H1 (cell line): Measurements from ENCODE around the gene ORC3. TPM values are rescaled to one million over a fixed set of nuclear protein-coding genes. Genes with fewer than 3 reads are reported as not detected.

Experiments used
- CTCF ChIA-PET: fragments of 300-600 bp; sonication (Branson Sonifier 250); formaldehyde crosslinking; loops from one replicate; lab custom pipeline; 2021; ENCODE audit not compliant: partially characterized antibody; lab: Charles Lee
- POLR2A ChIA-PET: fragments of 300-600 bp; sonication (Branson Sonifier 250); formaldehyde crosslinking; loops from one replicate; lab custom pipeline; 2021; ENCODE audit warnings: inconsistent platforms; ENCODE audit not compliant: partially characterized antibody; lab: Charles Lee
- DNase-seq, 2 experiments: peaks; one replicate each; pipeline versions ENCODE4 v3.0.0 to v3.0.0-alpha.2; 2010 to 2022; ENCODE audit warnings: low spot score in 2 of 2, low read depth in 1 of 2, mixed read lengths in 1 of 2
- FAIRE-seq: peaks from 2 replicates; lab custom pipeline; 2011; peaks lifted over from hg19 to GRCh38; lab: Jason Lieb, UNC
- H2AFZ ChIP-seq: 2 replicates; pipeline ENCODE4 v1.8.1; 2012; ENCODE audit warnings: low read length, inconsistent platforms
- H2AK5ac ChIP-seq: 2 replicates; pipeline ENCODE4 v1.6.1; 2013; ENCODE audit warnings: low read depth, low read length
- H2BK120ac ChIP-seq: replicated peaks from 2 replicates; pipeline ENCODE3; 2013; ENCODE audit warnings: low read depth, low read length, inconsistent platforms
- H2BK12ac ChIP-seq: 2 replicates; pipeline ENCODE4 v1.6.1; 2013; ENCODE audit warnings: low read depth, low read length
- H2BK15ac ChIP-seq: 2 replicates; pipeline ENCODE4 v1.6.1; 2013; ENCODE audit warnings: low read length
- H2BK20ac ChIP-seq: 2 replicates; pipeline ENCODE4 v1.6.1; 2013; ENCODE audit warnings: low read length
- H2BK5ac ChIP-seq: 2 replicates; pipeline ENCODE4 v1.6.1; 2013; ENCODE audit warnings: low read depth, low read length
- H3K14ac ChIP-seq: 2 replicates; pipeline ENCODE4 v1.6.1; 2013; ENCODE audit warnings: inconsistent platforms; ENCODE audit not compliant: insufficient read length
- H3K18ac ChIP-seq: 2 replicates; pipeline ENCODE4 v1.6.1; 2013; ENCODE audit warnings: low read length; ENCODE audit errors: extremely low read depth
- H3K23ac ChIP-seq: 2 replicates; pipeline ENCODE4 v1.6.1; 2013; ENCODE audit warnings: inconsistent platforms; ENCODE audit not compliant: insufficient read length
- H3K23me2 ChIP-seq: 2 replicates; pipeline ENCODE4 v1.6.1; 2013; ENCODE audit warnings: low read depth, low read length
- H3K27ac ChIP-seq: 2 replicates; pipeline ENCODE4 v1.6.1; 2011; ENCODE audit warnings: low read depth, low read length, inconsistent platforms
- H3K27me3 ChIP-seq, 4 experiments: replicated peaks in 1 of 4; 1 replicate in 1 of 4; 2 replicates in 3 of 4; pipeline versions ENCODE4 v1.6.1 to v1.8.1; 2011 to 2013; ENCODE audit warnings: low read length in 3 of 4, mild to moderate bottlenecking in 3 of 4, inconsistent platforms in 2 of 4, mixed read lengths in 2 of 4, moderate library complexity in 1 of 4; ENCODE audit not compliant: control insufficient read depth in 3 of 4, insufficient read depth in 3 of 4; ENCODE audit errors: extremely low read depth in 1 of 4
- H3K36me3 ChIP-seq, 4 experiments: 2 replicates each; pipeline versions ENCODE4 v1.6.1 to v1.8.1; 2011 to 2013; ENCODE audit warnings: mild to moderate bottlenecking in 4 of 4, low read length in 3 of 4, moderate library complexity in 2 of 4, control low read depth in 1 of 4, inconsistent platforms in 1 of 4; ENCODE audit not compliant: insufficient read depth in 4 of 4, control insufficient read depth in 2 of 4
- H3K4ac ChIP-seq: replicated peaks from 2 replicates; pipeline ENCODE3; 2013; ENCODE audit warnings: low read length, low read depth, mixed read lengths, inconsistent platforms; ENCODE audit not compliant: insufficient read length
- H3K4me1 ChIP-seq, 4 experiments: replicated peaks in 1 of 4; 1 replicate in 1 of 4; 2 replicates in 3 of 4; pipeline versions ENCODE4 v1.6.1 to v1.8.1; 2011 to 2013; ENCODE audit warnings: low read length in 3 of 4, inconsistent platforms in 2 of 4, mixed read lengths in 1 of 4; ENCODE audit not compliant: insufficient read depth in 4 of 4, control insufficient read depth in 3 of 4
- H3K4me2 ChIP-seq, 2 experiments: 2 replicates each; pipeline versions ENCODE4 v1.6.1 to v1.8.1; 2011 to 2013; ENCODE audit warnings: low read depth in 2 of 2, low read length in 2 of 2, control low read depth in 1 of 2, inconsistent platforms in 1 of 2, mild to moderate bottlenecking in 1 of 2; ENCODE audit not compliant: insufficient read depth in 1 of 2
- H3K4me3 ChIP-seq, 4 experiments: fragments of 200-600, 300-600 bp in 1 of 4; sonication (generic), shearing (Covaris generic), sonication (Bioruptor Twin) in 1 of 4; 2 replicates each; pipeline versions ENCODE4 v1.5.1 to v1.8.1; 2011 to 2016; ENCODE audit warnings: low read length in 4 of 4, low read depth in 3 of 4, control low read depth in 2 of 4, inconsistent platforms in 2 of 4, mild to moderate bottlenecking in 2 of 4, mixed read lengths in 1 of 4, moderate library complexity in 1 of 4; ENCODE audit not compliant: insufficient read depth in 2 of 4; ENCODE audit errors: extremely low read depth in 1 of 4
- H3K56ac ChIP-seq: replicated peaks from 2 replicates; pipeline ENCODE3; 2013; ENCODE audit warnings: low read depth, mild to moderate bottlenecking, mixed read lengths, low read length, inconsistent platforms; ENCODE audit not compliant: insufficient read length
- H3K79me1 ChIP-seq: 2 replicates; pipeline ENCODE4 v1.6.1; 2013; ENCODE audit warnings: low read depth, low read length, control low read depth
- H3K79me2 ChIP-seq, 2 experiments: 2 replicates each; pipeline versions ENCODE4 v1.6.1 to v1.8.1; 2012 to 2013; ENCODE audit warnings: low read length in 2 of 2, mild to moderate bottlenecking in 2 of 2, inconsistent platforms in 1 of 2; ENCODE audit not compliant: insufficient read depth in 2 of 2, control insufficient read depth in 1 of 2
- H3K9ac ChIP-seq, 4 experiments: replicated peaks in 1 of 4; 1 replicate in 1 of 4; 2 replicates in 3 of 4; pipeline versions ENCODE4 v1.6.1 to v1.8.1; 2011 to 2013; ENCODE audit warnings: low read depth in 3 of 4, low read length in 3 of 4, control low read depth in 2 of 4, mild to moderate bottlenecking in 2 of 4, moderate library complexity in 2 of 4, inconsistent platforms in 1 of 4; ENCODE audit errors: extremely low read depth in 1 of 4
- H3K9me3 ChIP-seq, 2 experiments: 2 replicates each; pipeline versions ENCODE4 v1.6.1 to v1.8.1; 2012 to 2013; ENCODE audit warnings: mild to moderate bottlenecking in 2 of 2, moderate library complexity in 2 of 2, control low read depth in 1 of 2, inconsistent platforms in 1 of 2, low read depth in 1 of 2, low read length in 1 of 2, mixed read lengths in 1 of 2; ENCODE audit not compliant: insufficient read depth in 2 of 2
- H4K20me1 ChIP-seq, 2 experiments: replicated peaks in 1 of 2; 2 replicates each; pipeline versions ENCODE3 to v1.8.1; 2011 to 2013; ENCODE audit warnings: inconsistent platforms in 2 of 2, low read length in 2 of 2, mild to moderate bottlenecking in 1 of 2; ENCODE audit not compliant: insufficient read depth in 2 of 2, control insufficient read depth in 1 of 2
- H4K5ac ChIP-seq: 2 replicates; pipeline ENCODE4 v1.6.1; 2013; ENCODE audit warnings: low read length, low read depth, mixed read lengths, inconsistent platforms; ENCODE audit not compliant: insufficient read length
- H4K8ac ChIP-seq: 2 replicates; pipeline ENCODE4 v1.8.0; 2013; ENCODE audit warnings: mild to moderate bottlenecking, moderate library complexity, low read length, inconsistent platforms; ENCODE audit not compliant: insufficient read depth; ENCODE audit errors: extremely low read depth
- H4K91ac ChIP-seq: replicated peaks from 2 replicates; pipeline ENCODE3; 2013; ENCODE audit warnings: low read length, mixed read lengths, inconsistent platforms; ENCODE audit not compliant: insufficient read length
- CHD1 ChIP-seq: IDR thresholded peaks from 2 replicates; pipeline ENCODE4 v1.6.1; 2012; ENCODE audit warnings: low read depth, low read length, improper control_type of control experiment
- CHD2 ChIP-seq: IDR thresholded peaks from 2 replicates; pipeline ENCODE4 v1.6.1; 2012; ENCODE audit warnings: low read length, improper control_type of control experiment
- EGR1 ChIP-seq: IDR thresholded peaks from 2 replicates; pipeline ENCODE4 v1.6.1; 2011; ENCODE audit warnings: low read depth, low read length, borderline replicate concordance
- MAFK ChIP-seq: IDR thresholded peaks from 2 replicates; pipeline ENCODE4 v1.6.1; 2012; ENCODE audit warnings: low read depth, mild to moderate bottlenecking, improper control_type of control experiment, low read length
- YY1 ChIP-seq: IDR thresholded peaks from 2 replicates; pipeline ENCODE4 v1.6.1; 2011; ENCODE audit warnings: low read depth, mild to moderate bottlenecking, low read length
- polyA plus RNA-seq, 7 experiments: library from polyadenylated mRNA; depleted of rRNA in 3 of 7; stranded (reverse) in 5 of 7; unstranded in 2 of 7; fragments of >200 nt in 5 of 7; fragments of 200-250 nt in 2 of 7; gene quantifications; 1 replicate in 5 of 7; 2 replicates in 1 of 7; 4 replicates in 1 of 7; pipeline versions ENCODE4 v1.2.1 to v1.2.3, GENCODE V29; 2011 to 2013; ENCODE audit warnings: missing spikeins in 2 of 7, mixed read lengths in 2 of 7
- total RNA-seq: library from RNA; stranded (reverse); fragmentation: NEBNext Ultra II Directional; extraction: Animal tissue kit (Norgen Biotek cat#: 25700); gene quantifications from 2 replicates; pipeline ENCODE4 v1.2.1, GENCODE V29; 2021
- TF ChIP-seq, protein P1 (sequence below), 3 experiments: IDR thresholded peaks; 1 replicate in 2 of 3; 2 replicates in 1 of 3; pipeline versions ENCODE4 v1.5.1 to v1.6.1; 2011; ENCODE audit warnings: low read length in 3 of 3, mild to moderate bottlenecking in 3 of 3, inconsistent platforms in 2 of 3, low read depth in 1 of 3, moderate library complexity in 1 of 3; ENCODE audit not compliant: insufficient read depth in 1 of 3; ENCODE audit errors: control extremely low read depth in 1 of 3

ORC3 gene
- total and polyA plus RNA-seq, 2 of the 8 experiments (the other 6 are each of a cell fraction or from before 2014, with no cell fraction given), result 35.9 to 60.9 TPM

- Histone ChIP-seq H3K4me3 (no peak overlapping the region), H3K27me3 (no peaks in the 10 kb centered on the region), H3K79me2 (no peaks in the 10 kb centered on the region), H4K5ac (no peak overlapping the region), H3K4me1 (peaks cover 0 to 15% (median 9%) of the 10 kb centered on the region in 4 experiments; a peak in 4 of 7 replicates), H2AK5ac (no peak overlapping the region), H3K36me3 (peaks cover 0 to 36% (median 15%) of the 10 kb centered on the region in 4 experiments; a peak in 4 of 8 replicates), H2BK5ac (no peak overlapping the region), H3K56ac (no peak overlapping the region), H3K4me2 (no peak overlapping the region), H2BK12ac (no peak overlapping the region), H3K79me1 (no peaks in the 10 kb centered on the region), H3K9ac (no peak overlapping the region), H2BK20ac (no peak overlapping the region), H2BK15ac (no peak overlapping the region), H4K8ac (no peak overlapping the region), H3K14ac (no peak overlapping the region), H3K9me3 (no peaks in the 10 kb centered on the region), H4K91ac (no peak overlapping the region), H3K27ac (no peak overlapping the region), H3K4ac (no peak overlapping the region), H2BK120ac (no peak overlapping the region), H3K18ac (no peak overlapping the region), H3K23ac (no peak overlapping the region), H4K20me1 (no peaks in the 10 kb centered on the region), H2AFZ (no peak overlapping the region), H3K23me2 (no peaks in the 10 kb centered on the region)
- no peak for DNase-seq
- ChIA-PET POLR2A (interaction anchor here (1.3 to 1.4 kb wide), 2 partner anchors 13 to 43 kb away, joined by 3 read pairs; no protein-coding TSS in a partner anchor), CTCF (interaction anchor here (0.7 kb wide), 1 partner anchor 26 kb away, joined by 3 read pairs; no protein-coding TSS in a partner anchor)
- TF ChIP-seq CHD2 (no peak), YY1 (no peak), EGR1 (no peak), MAFK (no peak), CHD1 (no peak)
- TF ChIP-seq, protein P1, sequence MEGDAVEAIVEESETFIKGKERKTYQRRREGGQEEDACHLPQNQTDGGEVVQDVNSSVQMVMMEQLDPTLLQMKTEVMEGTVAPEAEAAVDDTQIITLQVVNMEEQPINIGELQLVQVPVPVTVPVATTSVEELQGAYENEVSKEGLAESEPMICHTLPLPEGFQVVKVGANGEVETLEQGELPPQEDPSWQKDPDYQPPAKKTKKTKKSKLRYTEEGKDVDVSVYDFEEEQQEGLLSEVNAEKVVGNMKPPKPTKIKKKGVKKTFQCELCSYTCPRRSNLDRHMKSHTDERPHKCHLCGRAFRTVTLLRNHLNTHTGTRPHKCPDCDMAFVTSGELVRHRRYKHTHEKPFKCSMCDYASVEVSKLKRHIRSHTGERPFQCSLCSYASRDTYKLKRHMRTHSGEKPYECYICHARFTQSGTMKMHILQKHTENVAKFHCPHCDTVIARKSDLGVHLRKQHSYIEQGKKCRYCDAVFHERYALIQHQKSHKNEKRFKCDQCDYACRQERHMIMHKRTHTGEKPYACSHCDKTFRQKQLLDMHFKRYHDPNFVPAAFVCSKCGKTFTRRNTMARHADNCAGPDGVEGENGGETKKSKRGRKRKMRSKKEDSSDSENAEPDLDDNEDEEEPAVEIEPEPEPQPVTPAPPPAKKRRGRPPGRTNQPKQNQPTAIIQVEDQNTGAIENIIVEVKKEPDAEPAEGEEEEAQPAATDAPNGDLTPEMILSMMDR (IDR thresholded peaks at IDR 0.05; ENCODE audit: control extremely low read depth in 1 of 3, insufficient read depth in 1 of 3, low read depth in 1 of 3, low read length in 3 of 3), result no peak
- no peak for FAIRE-seq
These were observed 65.9 kb downstream of the ORC3 start for GRCh38 chr6:87655824-87656223.
